GM06990 (cell line): ENCODE data around the gene EGR2.

ENCODE experiments used
- DNase-seq: peaks from one replicate; pipeline ENCODE4 v3.0.0-alpha.2; 2011; ENCODE audit not compliant: insufficient read length; ENCODE audit errors: extremely low read depth
- H3K27me3 ChIP-seq: replicated peaks from 2 replicates; pipeline ENCODE4 v1.6.0; 2011; ENCODE audit warnings: low read length; ENCODE audit not compliant: control insufficient read depth, insufficient read depth
- H3K36me3 ChIP-seq: 2 replicates; pipeline ENCODE4 v1.5.1; 2011; ENCODE audit warnings: low read length; ENCODE audit not compliant: control insufficient read depth, insufficient read depth
- H3K4me3 ChIP-seq: replicated peaks from 2 replicates; pipeline ENCODE4 v1.5.1; 2011; ENCODE audit warnings: low read depth, mild to moderate bottlenecking, control low read depth, low read length
- TF ChIP-seq, protein P1 (sequence below): IDR thresholded peaks from 2 replicates; pipeline ENCODE4 v1.5.1; 2011; ENCODE audit warnings: low read length, control low read depth, mild to moderate bottlenecking, inconsistent platforms; ENCODE audit not compliant: insufficient read depth, poor library complexity, severe bottlenecking

EGR2 gene

DNA sequence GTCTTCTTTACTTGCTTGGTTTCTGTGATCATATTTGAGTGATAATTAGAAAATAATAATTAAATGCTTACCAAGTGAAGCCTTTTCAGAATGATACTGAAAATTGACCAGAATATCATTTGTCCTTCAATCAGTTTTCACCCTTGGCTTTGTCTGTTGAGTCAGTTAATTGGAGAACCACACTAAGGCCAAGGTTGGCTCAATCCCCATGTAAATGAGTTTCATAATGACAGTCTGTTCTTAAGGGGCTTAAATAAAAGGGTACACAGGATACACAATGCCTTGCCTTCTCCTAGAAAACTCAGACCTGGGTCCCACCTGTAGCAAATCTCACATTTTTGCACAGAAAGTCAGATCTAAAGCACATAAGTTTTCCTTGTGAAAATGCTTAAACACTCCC lies 31.3 kb upstream of the EGR2 start:
- no peaks in the 10 kb centered on the region for H3K36me3 ChIP-seq
- H3K27me3 ChIP-seq, result no peaks in the 10 kb centered on the region
- no peak for DNase-seq
- no peak overlapping the region for H3K4me3 ChIP-seq
- TF ChIP-seq, protein P1, sequence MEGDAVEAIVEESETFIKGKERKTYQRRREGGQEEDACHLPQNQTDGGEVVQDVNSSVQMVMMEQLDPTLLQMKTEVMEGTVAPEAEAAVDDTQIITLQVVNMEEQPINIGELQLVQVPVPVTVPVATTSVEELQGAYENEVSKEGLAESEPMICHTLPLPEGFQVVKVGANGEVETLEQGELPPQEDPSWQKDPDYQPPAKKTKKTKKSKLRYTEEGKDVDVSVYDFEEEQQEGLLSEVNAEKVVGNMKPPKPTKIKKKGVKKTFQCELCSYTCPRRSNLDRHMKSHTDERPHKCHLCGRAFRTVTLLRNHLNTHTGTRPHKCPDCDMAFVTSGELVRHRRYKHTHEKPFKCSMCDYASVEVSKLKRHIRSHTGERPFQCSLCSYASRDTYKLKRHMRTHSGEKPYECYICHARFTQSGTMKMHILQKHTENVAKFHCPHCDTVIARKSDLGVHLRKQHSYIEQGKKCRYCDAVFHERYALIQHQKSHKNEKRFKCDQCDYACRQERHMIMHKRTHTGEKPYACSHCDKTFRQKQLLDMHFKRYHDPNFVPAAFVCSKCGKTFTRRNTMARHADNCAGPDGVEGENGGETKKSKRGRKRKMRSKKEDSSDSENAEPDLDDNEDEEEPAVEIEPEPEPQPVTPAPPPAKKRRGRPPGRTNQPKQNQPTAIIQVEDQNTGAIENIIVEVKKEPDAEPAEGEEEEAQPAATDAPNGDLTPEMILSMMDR, result no peak

DNA sequence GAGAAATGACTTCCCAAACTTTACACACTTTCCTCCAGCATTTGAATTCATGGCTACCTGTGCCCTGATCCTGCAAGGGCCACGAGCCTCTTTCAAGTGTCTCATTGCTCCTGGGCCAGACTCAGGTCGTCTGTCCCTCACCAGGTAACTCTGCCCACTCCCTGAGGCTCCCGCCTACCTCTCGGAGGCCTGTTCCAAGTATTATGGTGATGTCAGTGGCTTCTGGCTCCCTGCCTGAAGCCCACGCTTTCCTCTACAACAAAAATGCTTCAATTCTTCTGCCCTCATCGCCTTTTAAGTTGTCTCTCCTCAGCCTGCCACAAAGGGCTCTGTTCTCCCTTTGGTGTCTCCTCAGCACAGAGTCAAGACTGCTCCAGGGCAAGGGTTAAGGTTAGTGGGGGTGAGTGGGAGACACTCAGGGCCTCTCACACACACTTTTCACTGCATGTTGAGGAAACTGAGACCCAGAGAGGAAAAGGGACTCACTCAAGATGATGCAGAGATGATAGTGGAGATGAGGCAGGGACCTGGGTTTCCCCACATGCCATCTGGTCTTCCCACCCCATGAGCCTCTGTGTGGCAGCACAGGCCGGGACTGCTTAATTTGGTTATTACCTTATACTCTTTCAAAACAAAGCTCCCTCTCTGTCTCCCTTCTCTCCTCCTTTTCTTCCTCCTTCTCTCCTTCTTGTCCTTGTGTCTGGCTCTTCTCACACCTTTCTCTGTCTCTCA lies 28.3 kb upstream of the EGR2 start:
- TF ChIP-seq, protein P1, result no peak
- Histone ChIP-seq H3K27me3 (no peaks in the 10 kb centered on the region), H3K36me3 (no peaks in the 10 kb centered on the region), H3K4me3 (no peak overlapping the region)
- DNase-seq, result no peak

DNA sequence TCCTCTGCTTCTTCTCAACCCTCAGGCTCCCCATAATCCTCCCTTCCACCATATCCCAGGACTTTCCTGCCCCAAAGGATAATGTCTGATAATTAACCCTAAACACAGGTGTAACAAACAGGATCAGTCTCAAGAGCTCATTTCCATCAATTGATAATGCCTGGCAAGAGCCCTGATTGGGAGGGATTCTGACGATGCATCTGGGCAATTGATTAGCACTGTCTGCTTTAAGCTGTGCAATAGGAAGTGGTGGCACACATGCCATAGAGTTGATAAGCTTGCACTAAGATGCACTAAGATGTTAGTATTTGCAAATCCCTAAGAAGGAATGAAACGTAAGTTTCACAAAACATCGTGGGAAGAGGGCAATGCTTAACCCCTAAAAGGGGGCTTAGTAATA lies 27.4 kb upstream of the EGR2 start:
- Histone ChIP-seq H3K27me3 (no peaks in the 10 kb centered on the region), H3K4me3 (no peak overlapping the region), H3K36me3 (no peaks in the 10 kb centered on the region)
- TF ChIP-seq, protein P1, result no peak
- DNase-seq, result no peak

DNA sequence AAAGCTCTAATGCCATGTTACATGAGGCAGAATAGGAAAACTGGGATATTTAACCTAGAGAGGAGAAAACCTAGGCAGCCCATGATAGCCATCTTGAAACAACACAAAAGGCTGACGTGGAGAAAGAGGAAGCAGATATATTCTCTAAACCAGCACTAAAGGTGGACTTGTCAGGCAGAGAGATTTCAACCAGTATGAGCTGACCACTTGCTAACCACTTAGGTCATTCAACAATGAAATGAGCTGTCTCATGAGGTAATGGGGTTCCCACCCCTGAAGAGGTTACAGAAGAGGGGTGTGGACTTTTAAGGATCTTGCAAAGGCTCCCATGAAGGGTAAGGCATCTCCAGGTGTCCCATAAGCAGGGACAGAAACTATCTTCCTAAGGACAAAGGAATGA lies 26.8 kb upstream of the EGR2 start:
- TF ChIP-seq, protein P1, result no peak
- no peak for DNase-seq
- Histone ChIP-seq H3K27me3 (no peaks in the 10 kb centered on the region), H3K36me3 (no peaks in the 10 kb centered on the region), H3K4me3 (no peak overlapping the region)

DNA sequence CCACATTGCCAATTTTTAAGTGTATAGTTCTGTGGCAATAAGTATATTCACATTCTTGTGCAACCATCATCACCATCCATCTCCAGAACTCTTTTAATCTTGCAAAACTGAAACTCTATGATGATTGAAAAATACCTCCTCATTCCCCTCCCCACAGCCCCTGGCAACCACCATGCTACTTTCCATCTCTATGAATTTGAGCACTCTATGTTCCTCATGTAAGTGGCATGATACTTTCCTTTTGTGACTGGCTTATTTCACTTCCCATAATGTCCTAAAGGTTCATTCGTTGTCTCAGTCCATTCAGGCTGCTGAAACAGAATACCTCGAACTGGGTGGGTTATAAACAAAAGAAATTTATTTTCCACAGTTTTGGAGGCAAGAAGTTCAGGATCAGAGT lies 23.4 kb upstream of the EGR2 start:
- Histone ChIP-seq H3K36me3 (no peaks in the 10 kb centered on the region), H3K4me3 (no peak overlapping the region), H3K27me3 (no peaks in the 10 kb centered on the region)
- TF ChIP-seq, protein P1, result no peak
- DNase-seq, result no peak

DNA sequence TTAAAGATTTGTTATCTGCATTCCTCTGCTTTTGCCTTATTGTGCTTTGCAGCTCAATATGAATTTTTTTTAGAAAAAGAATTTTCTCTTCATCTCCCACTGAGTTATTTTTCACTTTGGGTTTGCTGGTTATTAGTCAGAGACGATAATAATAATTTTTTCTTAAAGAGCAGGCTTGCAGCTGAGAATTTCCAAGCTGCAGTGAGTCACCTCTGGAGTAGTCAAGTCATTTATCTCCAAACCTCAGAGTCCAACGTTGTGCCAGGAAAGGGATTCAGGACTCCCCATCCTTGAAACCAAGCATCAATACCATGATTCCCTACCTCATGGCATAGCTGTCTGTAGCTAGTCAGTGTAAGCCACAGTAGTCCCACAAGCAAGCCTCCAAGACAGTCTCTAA lies 15.2 kb upstream of the EGR2 start:
- DNase-seq, result no peak
- no peaks in the 10 kb centered on the region for H3K36me3 ChIP-seq
- no peak overlapping the region for H3K4me3 ChIP-seq
- TF ChIP-seq, protein P1, result no peak
- H3K27me3 ChIP-seq, result no peaks in the 10 kb centered on the region
